K562 (cell line): ENCODE data around the gene KRTAP10-6. TPM values are rescaled to one million over a fixed set of nuclear protein-coding genes. Genes with fewer than 3 reads are reported as not detected.

ENCODE experiments used
- ATAC-seq: fragments of 200-7000 bp; cut with Tn5 transposase; 3 replicates; pipeline ENCODE4 v1.9.1; 2020; ENCODE audit warnings: moderate library complexity
- BruUV-seq: library from RNA; stranded (reverse); fragments of 400-500 nt; replicated peaks from 2 replicates; lab custom pipeline; 2021; lab: Mats Ljungman, UMichigan
- CTCF ChIA-PET: fragments of 300-600 bp; formaldehyde crosslinking; extraction: SDS; loops from one replicate; lab custom pipeline; 2021; ENCODE audit warnings: low intra/inter-chr PET ratio; lab: Yijun Ruan, JAX
- POLR2A ChIA-PET: fragments of 300-600, 350-650 bp; sonication (Branson Sonifier 250); formaldehyde crosslinking; extraction: SDS; loops from one replicate; lab custom pipeline; 2021; ENCODE audit warnings: antibody characterized with exemption, inconsistent platforms; lab: Yijun Ruan, JAX
- DNase-seq, 4 experiments: peaks; one replicate each; pipeline versions ENCODE4 v3.0.0 to v3.0.0-alpha.2; 2011 to 2018; ENCODE audit warnings: low spot score in 3 of 4, mixed read lengths in 3 of 4; ENCODE audit errors: extremely low read depth in 1 of 4
- FAIRE-seq: peaks from 2 replicates; lab custom pipeline; 2011; peaks lifted over from hg19 to GRCh38; lab: Jason Lieb, UNC
- H2AFZ ChIP-seq: 2 replicates; pipeline ENCODE4 v1.6.0; 2011; ENCODE audit warnings: low read depth, low read length, control low read depth, inconsistent platforms
- H3K27ac ChIP-seq: fragments of 200-600 bp; 3 replicates; pipeline ENCODE4 v1.8.0; 2011; ENCODE audit warnings: low read depth, mild to moderate bottlenecking, control low read depth, inconsistent platforms, low read length, moderate library complexity, mixed read lengths; ENCODE audit errors: extremely low read depth
- H3K27me3 ChIP-seq, 2 experiments: fragments of 300-600 bp in 1 of 2; 2 replicates in 1 of 2; 3 replicates in 1 of 2; pipeline versions ENCODE4 v1.6.0 to v1.8.0; 2011; ENCODE audit warnings: inconsistent platforms in 2 of 2, low read length in 2 of 2, mild to moderate bottlenecking in 1 of 2, mixed read lengths in 1 of 2, moderate library complexity in 1 of 2; ENCODE audit not compliant: control insufficient read depth in 2 of 2, insufficient read depth in 2 of 2
- H3K36me3 ChIP-seq: fragments of 300-600 bp; 3 replicates; pipeline ENCODE4 v1.8.0; 2011; ENCODE audit warnings: mild to moderate bottlenecking, low read length, inconsistent platforms; ENCODE audit not compliant: control insufficient read depth, insufficient read depth
- H3K4me1 ChIP-seq, 2 experiments: fragments of 200-600 bp in 1 of 2; replicated peaks in 1 of 2; 2 replicates in 1 of 2; 3 replicates in 1 of 2; pipeline versions ENCODE4 v1.5.1 to v1.8.0; 2011; ENCODE audit warnings: inconsistent platforms in 2 of 2, low read length in 2 of 2, mild to moderate bottlenecking in 1 of 2, mixed read lengths in 1 of 2, moderate library complexity in 1 of 2; ENCODE audit not compliant: control insufficient read depth in 2 of 2, insufficient read depth in 2 of 2
- H3K4me2 ChIP-seq: 2 replicates; pipeline ENCODE4 v1.6.1; 2011; ENCODE audit warnings: low read length, control low read depth, inconsistent platforms, mixed read lengths; ENCODE audit not compliant: insufficient read depth
- H3K4me3 ChIP-seq: fragments of 200-600 bp; sonication (generic), shearing (Covaris generic); 2 replicates; pipeline ENCODE4 v1.5.1; 2016; ENCODE audit warnings: control low read depth, inconsistent platforms
- H3K79me2 ChIP-seq: fragments of 200-600 bp; 3 replicates; pipeline ENCODE4 v1.8.0; 2011; ENCODE audit warnings: low read length, inconsistent platforms; ENCODE audit not compliant: control insufficient read depth, insufficient read depth
- H3K9ac ChIP-seq, 2 experiments: 2 replicates each; pipeline versions ENCODE4 v1.6.0 to v1.6.1; 2011; ENCODE audit warnings: low read depth in 2 of 2, low read length in 2 of 2, control low read depth in 1 of 2, inconsistent platforms in 1 of 2, mild to moderate bottlenecking in 1 of 2, mixed read lengths in 1 of 2; ENCODE audit not compliant: insufficient read depth in 1 of 2
- H3K9me1 ChIP-seq: one replicate; pipeline ENCODE4 v1.6.0; 2011; ENCODE audit warnings: inconsistent platforms, mild to moderate bottlenecking, low read length, moderate library complexity; ENCODE audit not compliant: control insufficient read depth, insufficient read depth
- H3K9me3 ChIP-seq: replicated peaks from 2 replicates; pipeline ENCODE4 v1.5.1; 2011; ENCODE audit warnings: low read depth, low read length, inconsistent platforms; ENCODE audit not compliant: control insufficient read depth, insufficient read depth
- H4K20me1 ChIP-seq: replicated peaks from 2 replicates; pipeline ENCODE4 v1.6.1; 2011; ENCODE audit warnings: low read length, inconsistent platforms, mixed read lengths; ENCODE audit not compliant: control insufficient read depth, insufficient read depth
- HDAC8 ChIP-seq: fragments of 450-650 bp; IDR thresholded peaks from 2 replicates; pipeline ENCODE4 v1.6.1; 2016; ENCODE audit warnings: mild to moderate bottlenecking, missing genetic modification characterization, moderate library complexity, missing compliant biosample characterization
- KAT8 ChIP-seq: fragments of 450-650 bp; IDR thresholded peaks from 2 replicates; pipeline ENCODE4 v1.6.1; 2016; ENCODE audit warnings: low read depth, mild to moderate bottlenecking
- RBM15 ChIP-seq: fragments of 200-400 bp; formaldehyde crosslinking; IDR thresholded peaks from 2 replicates; pipeline ENCODE4 v1.6.1; 2018; ENCODE audit warnings: mild to moderate bottlenecking, low read length, moderate library complexity; ENCODE audit not compliant: insufficient read depth
- WGBS: fragments of 100-300 bp; shearing (Covaris generic); methylation state at CpG from one replicate; pipeline ENCODE4 v1.1.6; 2016; ENCODE audit warnings: low coverage, mixed read lengths; ENCODE audit not compliant: insufficient coverage; ENCODE audit errors: missing lambda C conversion rate; 5-methylcytosine and 5-hydroxymethylcytosine counted together
- in situ Hi-C: fragments of 300-500 bp; cut with MboI; formaldehyde crosslinking; loops from 4 replicates; pipeline ENCODE4 v1.15.0; 2018; ENCODE audit warnings: inconsistent platforms, mixed read lengths
- intact Hi-C: fragments of 100-400 bp; cut with micrococcal nuclease; formaldehyde crosslinking; loops from 2 replicates; pipeline ENCODE4 v1.14.2; 2022
- polyA plus RNA-seq, 8 experiments: library from polyadenylated mRNA; depleted of rRNA in 4 of 8; stranded (reverse) in 5 of 8; unstranded in 3 of 8; fragments of >200 nt; fragmentation: Nextera tagmentation in 2 of 8; fragmentation: Illumina TruSeq in 1 of 8; extraction: Ambion mirVana in 2 of 8; extraction: Trizol in 1 of 8; gene quantifications; 2 replicates each; pipeline versions ENCODE4 v1.2.1 to v1.2.3, GENCODE V29; 2011 to 2014; ENCODE audit warnings: inconsistent platforms in 1 of 8, missing spikeins in 1 of 8
- total RNA-seq, 7 experiments: library from RNA; depleted of rRNA in 6 of 7; stranded (reverse); fragments of >200 nt in 6 of 7; fragmentation: Illumina TruSeq in 2 of 7; extraction: Trizol in 2 of 7; gene quantifications; 2 replicates each; pipeline versions ENCODE4 v1.2.1 to v1.2.3, GENCODE V29; 2011 to 2021; ENCODE audit warnings: low replicate concordance in 1 of 7

KRTAP10-6 gene
- total and polyA plus RNA-seq, 9 of the 15 experiments (the other 6 are each of a cell fraction or from before 2014, with no cell fraction given) = not detected

DNA sequence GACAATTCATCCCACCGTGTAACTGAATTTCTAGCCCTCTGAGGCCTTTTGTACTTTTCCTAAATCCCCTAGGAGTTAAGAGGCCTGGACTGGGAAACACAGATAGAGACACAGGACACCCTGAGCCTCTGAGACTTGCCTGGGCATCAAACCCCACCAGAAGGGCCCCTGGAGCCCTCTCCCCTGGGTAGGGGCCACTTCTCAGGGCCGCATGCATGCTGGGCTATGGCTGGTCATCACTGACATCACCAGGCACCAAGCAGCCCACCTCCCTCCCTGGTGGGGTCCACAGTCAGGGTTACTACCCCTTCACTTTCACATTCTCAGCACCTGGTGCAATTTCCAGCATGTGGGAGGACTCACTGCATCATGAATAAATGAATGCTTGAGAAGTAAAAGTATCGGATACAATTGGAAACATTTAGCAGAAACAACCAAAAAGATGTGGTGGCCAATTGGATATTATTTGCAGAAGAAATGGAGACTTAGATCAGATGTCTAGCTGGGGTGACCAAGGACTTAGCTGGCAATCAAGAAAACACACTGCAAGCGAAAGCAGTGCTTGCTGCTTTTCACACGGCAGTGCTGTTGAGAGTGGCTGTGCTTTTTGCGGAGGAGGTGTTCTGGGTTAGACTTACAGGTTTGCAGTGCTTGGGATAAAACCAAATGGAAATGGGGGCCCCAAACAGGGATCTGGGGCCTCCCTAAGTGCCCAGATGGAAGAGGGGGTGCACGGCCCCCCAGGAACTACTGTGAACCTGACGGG, 7.1 kb upstream of the KRTAP10-6 start:
- FAIRE-seq = no peak

DNA sequence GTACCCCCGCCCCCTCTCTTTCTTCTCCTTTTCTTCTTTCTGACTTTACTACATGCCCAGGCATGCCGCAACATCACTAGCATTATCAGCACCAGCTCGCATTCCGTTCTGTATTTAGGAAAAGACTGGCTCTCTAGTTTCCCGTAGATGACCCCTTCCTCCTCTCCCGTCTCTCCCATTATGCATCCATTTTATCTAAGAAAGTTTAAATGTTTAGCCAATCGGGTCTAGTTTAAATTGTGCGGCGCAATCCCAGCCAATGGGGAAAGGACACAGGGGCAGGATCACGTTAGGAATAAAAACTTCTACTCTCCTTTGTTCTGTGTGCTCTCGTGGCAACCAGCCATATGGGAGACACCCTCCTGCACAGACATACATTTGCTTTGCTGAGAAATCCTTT, 5.8 kb upstream of the KRTAP10-6 start:
- DNase-seq = no peak
- in situ Hi-C loops = no loop called here
- intact Hi-C loops = no loop called here
- POLR2A ChIA-PET = no interaction called here
- H2AFZ ChIP-seq = 0 out of 2 replicates have a peak overlapping the region, but pooled peaks have one; percentile 19
- H3K27me3 ChIP-seq = peaks cover 9 to 39% of the 10 kb centered on the region in 2 experiments
- H3K27ac ChIP-seq = no peak overlapping the region
- WGBS = 11% methylated on average over 11 of the region's 11 CpGs
- H3K4me2 ChIP-seq = no peak overlapping the region
- BruUV-seq = no TSS peak
- FAIRE-seq = no peak
- no peaks in the 10 kb centered on the region for H4K20me1 ChIP-seq
- no peaks in the 10 kb centered on the region for H3K79me2 ChIP-seq
- no peaks in the 10 kb centered on the region for H3K9me1 ChIP-seq
- peaks cover 17 to 25% of the 10 kb centered on the region in 2 experiments for H3K4me1 ChIP-seq
- H3K9me3 ChIP-seq = no peaks in the 10 kb centered on the region; the same call in 1 of the 2 replicates
- H3K36me3 ChIP-seq = no peaks in the 10 kb centered on the region
- H3K9ac ChIP-seq = no peak overlapping the region
- no peak for ATAC-seq
- no peak for TF ChIP-seq HDAC8 (tag)
- TF ChIP-seq KAT8 = no peak
- H3K4me3 ChIP-seq = no peak overlapping the region
- CTCF ChIA-PET = no interaction called here

More for the DNA sequence above, 7.1 kb upstream of the KRTAP10-6 start:
- no TSS peak for BruUV-seq
- no peak overlapping the region for H2AFZ ChIP-seq
- no peaks in the 10 kb centered on the region for H3K79me2 ChIP-seq
- H3K4me1 ChIP-seq = peaks cover 6 to 16% of the 10 kb centered on the region in 2 experiments; a peak in 4 of 5 replicates
- ATAC-seq (no peak), DNase-seq (no peak)
- no peak overlapping the region for H3K9ac ChIP-seq
- H3K4me2 ChIP-seq = no peak overlapping the region
- WGBS = 17% methylated on average over 8 of the region's 8 CpGs
- TF ChIP-seq RBM15 = no peak
- no peaks in the 10 kb centered on the region for H3K36me3 ChIP-seq
- ChIA-PET CTCF (no interaction called here), POLR2A (no interaction called here)
- H3K27ac ChIP-seq = no peak overlapping the region
- intact Hi-C loops = no loop called here
- in situ Hi-C loops = no loop called here
- H3K4me3 ChIP-seq = no peak overlapping the region
- H3K9me3 ChIP-seq = no peaks in the 10 kb centered on the region
- H3K27me3 ChIP-seq = peaks cover 9 to 48% of the 10 kb centered on the region in 2 experiments
- no peaks in the 10 kb centered on the region for H3K9me1 ChIP-seq
- no peaks in the 10 kb centered on the region for H4K20me1 ChIP-seq
